ENCODE measurements around the gene ISOC2. TPM values are rescaled to one million over a fixed set of nuclear protein-coding genes. Genes with fewer than 3 reads are reported as not detected.

Gene ISOC2
- total RNA-seq, 3 donors from 2014 or later = 42.7 to 71.5 (median 57.0) TPM

- peaks cover 20 to 94% of the 10 kb centered on the region in 2 donors for H3K27me3 ChIP-seq
- H3K36me3 ChIP-seq = no peaks in the 10 kb centered on the region
Observed at GRCh38 chr19:55440411-55441105, 20.9 kb downstream of the ISOC2 start.

GRCh38 chr19:55439052-55439451 is 22.4 kb downstream of the ISOC2 start:
- no peaks in the 10 kb centered on the region for H3K36me3 ChIP-seq
- intact Hi-C loops (cut with DNase I; ENCODE audit: low total_unique reads) = no loop called here
- H3K9me3 ChIP-seq = no peaks in the 10 kb centered on the region
- TF ChIP-seq CTCF (IDR thresholded peaks at IDR 0.05) (no peak), POLR2A (IDR thresholded peaks at IDR 0.05) (no peak), POLR2AphosphoS5 (IDR thresholded peaks at IDR 0.05) (no peak)
- no peak overlapping the region for H3K27ac ChIP-seq
- no peaks in the 10 kb centered on the region for H3K4me1 ChIP-seq
- H3K27me3 ChIP-seq = peaks cover 20 to 79% of the 10 kb centered on the region in 2 donors
- no peak overlapping the region for H3K4me3 ChIP-seq
- DNase-seq (ENCODE audit: low spot score in 2 of 2) = no peak

More at GRCh38 chr19:55440411-55441105, 20.9 kb downstream of the ISOC2 start:
- no peaks in the 10 kb centered on the region for H3K9me3 ChIP-seq
- H3K4me1 ChIP-seq = no peaks in the 10 kb centered on the region
- intact Hi-C loops (cut with DNase I; ENCODE audit: low total_unique reads) = no loop called here
- TF ChIP-seq CTCF (IDR thresholded peaks at IDR 0.05) = no peak
- no peak for TF ChIP-seq POLR2AphosphoS5 (IDR thresholded peaks at IDR 0.05)
- no peak for TF ChIP-seq POLR2A (IDR thresholded peaks at IDR 0.05)
- DNase-seq (ENCODE audit: low spot score in 2 of 2) = no peak
- no peak overlapping the region for H3K4me3 ChIP-seq
- no peak overlapping the region for H3K27ac ChIP-seq

GRCh38 chr19:55437410-55437809 is 24.0 kb downstream of the ISOC2 start:
- Histone ChIP-seq H3K4me3 (no peak overlapping the region), H3K27ac (no peak overlapping the region), H3K9me3 (no peaks in the 10 kb centered on the region), H3K4me1 (no peaks in the 10 kb centered on the region), H3K36me3 (no peaks in the 10 kb centered on the region), H3K27me3 (peaks cover 17 to 81% of the 10 kb centered on the region in 2 donors)
- no peak for TF ChIP-seq POLR2AphosphoS5 (IDR thresholded peaks at IDR 0.05)
- TF ChIP-seq POLR2A (IDR thresholded peaks at IDR 0.05) = no peak
- TF ChIP-seq CTCF (IDR thresholded peaks at IDR 0.05) = no peak
- DNase-seq (ENCODE audit: low spot score in 2 of 2) = peak in 1 of 2 donors; percentile 68
- intact Hi-C loops (cut with DNase I; ENCODE audit: low total_unique reads) = no loop called here

GRCh38 chr19:55436847-55437246 is 24.6 kb downstream of the ISOC2 start:
- intact Hi-C loops (cut with DNase I; ENCODE audit: low total_unique reads) = no loop called here
- Histone ChIP-seq H3K4me3 (no peak overlapping the region), H3K4me1 (no peaks in the 10 kb centered on the region), H3K9me3 (no peaks in the 10 kb centered on the region), H3K27ac (no peak overlapping the region), H3K27me3 (peaks cover 12 to 82% of the 10 kb centered on the region in 2 donors), H3K36me3 (no peaks in the 10 kb centered on the region)
- no peak for DNase-seq (ENCODE audit: low spot score in 2 of 2)
- TF ChIP-seq POLR2AphosphoS5 (IDR thresholded peaks at IDR 0.05) (no peak), POLR2A (IDR thresholded peaks at IDR 0.05) (no peak), CTCF (IDR thresholded peaks at IDR 0.05) (no peak)

GRCh38 chr19:55435020-55435419 is 26.4 kb downstream of the ISOC2 start:
- Histone ChIP-seq H3K4me1 (no peaks in the 10 kb centered on the region), H3K9me3 (no peaks in the 10 kb centered on the region), H3K27me3 (peaks cover 6 to 81% of the 10 kb centered on the region in 2 donors), H3K4me3 (no peak overlapping the region), H3K36me3 (no peaks in the 10 kb centered on the region), H3K27ac (no peak overlapping the region)
- TF ChIP-seq POLR2A (IDR thresholded peaks at IDR 0.05) (no peak), CTCF (IDR thresholded peaks at IDR 0.05) (no peak), POLR2AphosphoS5 (IDR thresholded peaks at IDR 0.05) (no peak)
- no peak for DNase-seq (ENCODE audit: low spot score in 2 of 2)
- intact Hi-C loops (cut with DNase I; ENCODE audit: low total_unique reads) = no loop called here
